Heart left ventricle (tissue), 16 donors: ENCODE measurements around the gene NOTUM. TPM values are rescaled to one million over a fixed set of nuclear protein-coding genes. Genes with fewer than 3 reads are reported as not detected.

Experiments used
- ATAC-seq, 4 donors: fragments of 200-7000 bp; cut with Tn5 transposase; one replicate each; pipeline ENCODE4 v1.9.1; 2020 to 2022; ENCODE audit warnings: moderate library complexity in 4 of 4, mild to moderate bottlenecking in 3 of 4, moderate number of reproducible peaks in 1 of 4
- DNase-seq, 5 donors: peaks; one replicate each; pipeline ENCODE4 v3.0.0-alpha.2; 2020
- H3K27ac ChIP-seq, 12 donors: fragments of 200-600 bp; sonication (generic) in 4 of 12; one replicate each; pipeline versions ENCODE4 v1.5.0 to v1.8.0; 2016 to 2022; ENCODE audit warnings: mild to moderate bottlenecking in 2 of 12
- H3K27me3 ChIP-seq, 9 donors: fragments of 200-600 bp; sonication (generic) in 2 of 9; one replicate each; pipeline versions ENCODE4 v1.5.1 to v1.8.0; 2016 to 2022; ENCODE audit warnings: mild to moderate bottlenecking in 3 of 9
- H3K36me3 ChIP-seq, 9 donors: fragments of 200-600 bp; sonication (generic) in 2 of 9; one replicate each; pipeline versions ENCODE4 v1.5.0 to v1.8.0; 2018 to 2022; ENCODE audit warnings: mild to moderate bottlenecking in 2 of 9
- H3K4me1 ChIP-seq, 12 donors: fragments of 200-600 bp; sonication (generic) in 4 of 12; one replicate each; pipeline versions ENCODE4 v1.5.0 to v1.8.0; 2016 to 2022; ENCODE audit warnings: mild to moderate bottlenecking in 3 of 12
- H3K4me3 ChIP-seq, 12 donors: fragments of 200-600 bp; sonication (generic) in 4 of 12; one replicate each; pipeline versions ENCODE4 v1.5.0 to v1.8.0; 2017 to 2022; ENCODE audit warnings: mild to moderate bottlenecking in 9 of 12, moderate library complexity in 4 of 12
- H3K9me3 ChIP-seq, 12 donors: fragments of 200-600 bp; sonication (generic) in 4 of 12; one replicate each; pipeline versions ENCODE4 v1.5.0 to v1.8.0; 2016 to 2022; ENCODE audit warnings: mild to moderate bottlenecking in 1 of 12
- CTCF ChIP-seq, 12 donors: fragments of 200-600 bp; sonication (generic) in 4 of 12; IDR thresholded peaks; one replicate each; pipeline versions ENCODE4 v1.5.0 to v1.8.0; 2018 to 2022; ENCODE audit warnings: antibody characterized with exemption in 12 of 12, mild to moderate bottlenecking in 5 of 12
- POLR2A ChIP-seq, 2 donors: fragments of 450-650 bp; IDR thresholded peaks; one replicate each; pipeline ENCODE4 v1.6.1; 2017; ENCODE audit warnings: antibody characterized with exemption in 2 of 2, mild to moderate bottlenecking in 2 of 2, moderate library complexity in 2 of 2
- WGBS, 4 donors: extraction: QIAGEN DNeasy Blood & Tissue Kit in 2 of 4; methylation state at CpG; one replicate each; pipeline versions ENCODE4 v1.1.5 to v1.1.7; 2013 to 2018; 5-methylcytosine and 5-hydroxymethylcytosine counted together
- intact Hi-C, 10 donors: fragments of 100-400 bp; cut with DNase I; formaldehyde crosslinking; loops; one replicate each; pipeline versions ENCODE4 v1.11.1 to v1.14.2; 2022
- polyA plus RNA-seq, 2 donors: library from polyadenylated mRNA; stranded (reverse); fragments of 200-250 nt; gene quantifications; one replicate each; pipeline ENCODE4 v1.2.3, GENCODE V29; 2013
- total RNA-seq, 9 donors: library from RNA; depleted of rRNA in 2 of 9; stranded (reverse); fragments of >200 nt in 2 of 9; fragmentation: NEBNext Ultra II Directional in 3 of 9; extraction: Animal tissue kit (Norgen Biotek cat#: 25700) in 3 of 9; gene quantifications; one replicate each; pipeline versions ENCODE4 v1.1.0 to v1.2.4, GENCODE V29; 2016 to 2023
- donor health status: ischemic (EF 13 %, LVEDD 7.1; RV severe dilation, severe dysfunction).
- donor health status: healthy with polysubstance abuse.
- donor health status: DM: no; HTN: yes; CAD: no.
- donor health status: DM: no; HTN: no; CAD: no.
- donor health status: ischemic (EF 25% LVEDD 6.9; RV normal size, moderate dysfunction).
- donor health status: ischemic (EF 25% LVEDD 5.7; RV mildly dilated, moderate dysfunction).
- donor health status: healthy.
- donor health status: DM: yes; HTN: yes; CAD: no.
- donor health status: ischemic (EF 35%, LVEDD 5.7; RV mildly dilated, moderate dysfunction).
- donor health status: nonischemic (EF 11% LVEDD 7.7; RV severe dilation, severe dysfunction).
- donor health status: DM: yes; HTN: yes; CAD: no.
- donor health status: PGD.
- donor health status: ischemic (EF 29% LVEDD 5.4; RV normal size, mild dysfunction).
- donor health status: nonischemic (EF 23%, LVEDD 6.1; RV moderate dilation, normal function).

The NOTUM gene
- total and polyA plus RNA-seq, 11 donors: 0.25 to 1.6 (median 0.56) TPM; not detected in 3

GRCh38 chr17:81961521-81962498 is 823 bp upstream of the NOTUM start:
- no peak overlapping the region for H3K27ac ChIP-seq

GRCh38 chr17:81960130-81960958 is 643 bp downstream of the NOTUM start:
- H3K9me3 ChIP-seq: no peaks in the 10 kb centered on the region
- WGBS, 4 donors: 1 to 40% (median 3%) methylated on average over 2 to 98 of the region's 98 CpGs
- no peak for DNase-seq
- intact Hi-C loops: loop anchor here in 3 of 10 donors (2.0 to 10.0 kb wide), 3 partner anchors 60 to 197 kb away; no protein-coding TSS in a partner anchor
- no peak for ATAC-seq
- no peak for TF ChIP-seq POLR2A (IDR thresholded peaks at IDR 0.05)
- no peak for TF ChIP-seq CTCF (IDR thresholded peaks at IDR 0.05)
- peaks cover 21 to 79% (median 53%) of the 10 kb centered on the region in 9 donors for H3K27me3 ChIP-seq
- H3K27ac ChIP-seq: no peak overlapping the region
- H3K4me3 ChIP-seq: peak overlapping the region; percentile 18 to 55 (median 44)
- H3K36me3 ChIP-seq: no peaks in the 10 kb centered on the region
- H3K4me1 ChIP-seq: peaks cover 2 to 35% (median 11%) of the 10 kb centered on the region in 12 donors

More at GRCh38 chr17:81961521-81962498, 823 bp upstream of the NOTUM start:
- TF ChIP-seq CTCF (IDR thresholded peaks at IDR 0.05) (no peak), POLR2A (IDR thresholded peaks at IDR 0.05) (no peak)
- Histone ChIP-seq H3K4me1 (peaks cover 2 to 36% (median 13%) of the 10 kb centered on the region in 12 donors), H3K36me3 (no peaks in the 10 kb centered on the region), H3K27me3 (peaks cover 21 to 81% (median 53%) of the 10 kb centered on the region in 9 donors), H3K9me3 (no peaks in the 10 kb centered on the region), H3K4me3 (peak overlapping the region in 1 of 12 donors; percentile 55)
- DNase-seq: no peak
- WGBS, 4 donors: 8 to 17% (median 10%) methylated on average over 31 to 82 of the region's 82 CpGs
- intact Hi-C loops: loop anchor here in 3 of 10 donors (2.0 to 10.0 kb wide), 3 partner anchors 59 to 195 kb away; no protein-coding TSS in a partner anchor
- ATAC-seq: no peak

GRCh38 chr17:81959362-81960129 is 1.4 kb downstream of the NOTUM start:
- Histone ChIP-seq H3K27ac (no peak overlapping the region), H3K36me3 (no peaks in the 10 kb centered on the region), H3K27me3 (peaks cover 21 to 79% (median 53%) of the 10 kb centered on the region in 9 donors), H3K4me1 (peaks cover 2 to 35% (median 11%) of the 10 kb centered on the region in 12 donors), H3K4me3 (peak overlapping the region; percentile 18 to 55 (median 44)), H3K9me3 (no peaks in the 10 kb centered on the region)
- intact Hi-C loops: loop anchor here (1.0 to 10.0 kb wide), 9 partner anchors 59 to 198 kb away; partner anchors contain the start of genes CENPX (in 2 of the 10) and LRRC45 (in 2 of the 10)
- 1 to 2% (median 2%) methylated on average over 47 to 112 of the region's 112 CpGs; no CpG with 5 or more reads in 1 of the 4 donors for WGBS, 4 donors
- TF ChIP-seq CTCF (IDR thresholded peaks at IDR 0.05) (peak; percentile 35 to 95 (median 80)), POLR2A (IDR thresholded peaks at IDR 0.05) (peak in 1 of 2 donors; percentile 33)
- ATAC-seq: peak; percentile 62 to 95 (median 86)
- DNase-seq: peak; percentile 67 to 88 (median 78)
